HUES6 (cell line): ENCODE data around the gene SLC12A9.

Experiments used
- H3K27ac ChIP-seq: 2 replicates; pipeline ENCODE4 v1.7.0; 2013; ENCODE audit warnings: low read depth, mild to moderate bottlenecking, low read length, inconsistent platforms
- H3K27me3 ChIP-seq: 2 replicates; pipeline ENCODE4 v1.6.1; 2013; ENCODE audit warnings: low read length; ENCODE audit not compliant: control insufficient read depth, insufficient read depth
- H3K36me3 ChIP-seq: 2 replicates; pipeline ENCODE4 v1.6.1; 2013; ENCODE audit warnings: low read length; ENCODE audit not compliant: control insufficient read depth, insufficient read depth
- H3K4me1 ChIP-seq: 2 replicates; pipeline ENCODE4 v1.6.1; 2013; ENCODE audit warnings: low read length; ENCODE audit not compliant: control insufficient read depth, insufficient read depth
- H3K4me3 ChIP-seq: 2 replicates; pipeline ENCODE4 v1.5.1; 2013; ENCODE audit warnings: low read depth, low read length
- H3K9ac ChIP-seq: one replicate; pipeline ENCODE4 v1.6.1; 2013; ENCODE audit warnings: mild to moderate bottlenecking, low read length
- H3K9me3 ChIP-seq: 2 replicates; pipeline ENCODE4 v1.6.1; 2013; ENCODE audit warnings: low read depth, low read length; ENCODE audit not compliant: control insufficient read depth, insufficient read depth

Gene SLC12A9

DNA sequence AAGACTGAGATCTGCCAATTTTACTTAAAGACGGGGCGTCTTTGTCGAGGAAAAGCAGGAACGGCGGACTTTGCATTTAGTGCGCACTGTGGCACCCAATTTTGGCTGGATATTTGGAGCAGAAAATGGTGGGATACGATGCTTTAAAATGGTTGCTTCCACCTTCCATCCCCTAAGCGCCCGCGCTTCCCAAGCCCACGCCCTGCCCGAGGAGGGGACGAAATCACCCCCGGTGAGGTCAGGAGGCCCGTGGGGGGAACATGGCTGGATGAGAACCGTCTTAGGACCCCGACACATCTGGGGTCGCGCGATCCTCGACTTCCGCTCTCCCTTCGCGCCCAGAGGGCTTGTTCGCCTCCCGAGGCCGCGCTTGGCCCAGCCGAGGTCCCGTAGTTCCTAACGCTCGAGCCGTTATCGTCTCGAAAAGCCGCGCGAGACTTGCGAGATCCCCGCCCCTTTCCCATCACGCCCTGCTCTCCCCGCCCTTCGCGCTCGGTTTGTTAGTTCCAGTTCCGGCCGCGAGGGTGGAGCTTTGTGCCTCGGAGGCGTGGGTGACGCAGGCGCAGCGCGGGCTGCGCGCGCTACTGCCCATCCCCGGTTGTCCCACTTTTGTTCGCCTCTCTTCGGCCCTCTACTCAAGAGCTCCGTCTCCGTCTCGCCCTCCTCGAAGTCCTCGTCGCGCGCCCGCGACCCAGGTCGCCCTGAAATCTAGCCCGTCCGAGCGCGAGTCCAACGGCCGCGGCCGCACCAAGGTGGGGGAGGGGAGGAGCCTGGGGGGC, 22.3 kb downstream of the SLC12A9 start, which contains the start of gene SRRT:
Gene SRRT (plus strand): TSS at position 527 of the 779 bp plus-strand sequence. CDS start 488 bp downstream, outside the sequence.
- Histone ChIP-seq H3K4me3 (peak within 1 kb of the TSS; percentile 74), H3K27ac (peak within 1 kb of the TSS; percentile 93), H3K9me3 (no peaks in the 10 kb centered on the region), H3K9ac (peak within 1 kb of the TSS; percentile 94), H3K36me3 (peaks cover 78% of the 10 kb centered on the region), H3K27me3 (no peaks in the 10 kb centered on the region), H3K4me1 (0 out of 2 replicates have a peak, but pooled peaks cover 6% of the 10 kb centered on the region)

DNA sequence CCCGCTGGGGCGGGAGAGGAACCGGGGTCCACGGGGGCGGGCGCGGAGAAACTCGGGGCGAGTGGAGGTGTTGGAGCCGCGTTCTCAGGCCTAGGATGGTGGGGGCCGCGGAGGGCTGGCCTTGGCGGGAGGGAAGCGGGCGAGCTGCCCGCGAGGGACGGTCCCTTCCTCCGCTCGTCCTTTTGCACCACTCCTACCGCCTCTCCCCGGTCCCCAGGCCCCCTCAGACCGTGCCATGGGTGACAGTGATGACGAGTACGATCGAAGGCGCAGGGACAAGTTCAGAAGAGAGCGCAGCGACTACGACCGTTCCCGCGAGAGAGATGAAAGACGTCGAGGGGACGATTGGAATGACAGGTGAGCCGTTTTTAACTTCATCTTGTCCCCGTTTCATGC, 22.8 kb downstream of the SLC12A9 start:
- H3K36me3 ChIP-seq: peaks cover 76% of the 10 kb centered on the region
- H3K4me3 ChIP-seq: peak overlapping the region; percentile 74
- peak overlapping the region; percentile 93 for H3K27ac ChIP-seq
- no peaks in the 10 kb centered on the region for H3K9me3 ChIP-seq
- no peaks in the 10 kb centered on the region for H3K27me3 ChIP-seq
- H3K9ac ChIP-seq: peak overlapping the region; percentile 94
- H3K4me1 ChIP-seq: 0 out of 2 replicates have a peak, but pooled peaks cover 6% of the 10 kb centered on the region

- H3K27ac ChIP-seq: no peak overlapping the region
- H3K27me3 ChIP-seq: no peaks in the 10 kb centered on the region
- H3K4me3 ChIP-seq: no peak overlapping the region
- no peak overlapping the region for H3K9ac ChIP-seq
- H3K9me3 ChIP-seq: no peaks in the 10 kb centered on the region
- H3K4me1 ChIP-seq: 0 out of 2 replicates have a peak, but pooled peaks cover 6% of the 10 kb centered on the region
- H3K36me3 ChIP-seq: peaks cover 74% of the 10 kb centered on the region
Measured at GRCh38 chr7:100878013-100878412, 25.5 kb downstream of the SLC12A9 start.

GRCh38 chr7:100878685-100879084, 26.2 kb downstream of the SLC12A9 start:
- Histone ChIP-seq H3K4me3 (no peak overlapping the region), H3K36me3 (peaks cover 76% of the 10 kb centered on the region), H3K4me1 (0 out of 2 replicates have a peak, but pooled peaks cover 6% of the 10 kb centered on the region), H3K27me3 (no peaks in the 10 kb centered on the region), H3K9ac (no peak overlapping the region), H3K9me3 (no peaks in the 10 kb centered on the region), H3K27ac (no peak overlapping the region)

GRCh38 chr7:100879685-100880261, 27.3 kb downstream of the SLC12A9 start:
- 0 out of 2 replicates have a peak, but pooled peaks cover 6% of the 10 kb centered on the region for H3K4me1 ChIP-seq
- H3K9ac ChIP-seq: no peak overlapping the region
- no peak overlapping the region for H3K27ac ChIP-seq
- no peaks in the 10 kb centered on the region for H3K27me3 ChIP-seq
- no peak overlapping the region for H3K4me3 ChIP-seq
- H3K36me3 ChIP-seq: peaks cover 78% of the 10 kb centered on the region
- no peaks in the 10 kb centered on the region for H3K9me3 ChIP-seq

- Histone ChIP-seq H3K27me3 (no peaks in the 10 kb centered on the region), H3K9me3 (no peaks in the 10 kb centered on the region), H3K4me1 (0 out of 2 replicates have a peak, but pooled peaks cover 6% of the 10 kb centered on the region), H3K36me3 (peaks cover 87% of the 10 kb centered on the region), H3K9ac (no peak overlapping the region), H3K27ac (no peak overlapping the region), H3K4me3 (no peak overlapping the region)
Measured at GRCh38 chr7:100880645-100881044, 28.1 kb downstream of the SLC12A9 start.

GRCh38 chr7:100881136-100881535, 28.6 kb downstream of the SLC12A9 start:
- H3K36me3 ChIP-seq: peaks cover 92% of the 10 kb centered on the region
- H3K27ac ChIP-seq: no peak overlapping the region
- 0 out of 2 replicates have a peak, but pooled peaks cover 6% of the 10 kb centered on the region for H3K4me1 ChIP-seq

DNA sequence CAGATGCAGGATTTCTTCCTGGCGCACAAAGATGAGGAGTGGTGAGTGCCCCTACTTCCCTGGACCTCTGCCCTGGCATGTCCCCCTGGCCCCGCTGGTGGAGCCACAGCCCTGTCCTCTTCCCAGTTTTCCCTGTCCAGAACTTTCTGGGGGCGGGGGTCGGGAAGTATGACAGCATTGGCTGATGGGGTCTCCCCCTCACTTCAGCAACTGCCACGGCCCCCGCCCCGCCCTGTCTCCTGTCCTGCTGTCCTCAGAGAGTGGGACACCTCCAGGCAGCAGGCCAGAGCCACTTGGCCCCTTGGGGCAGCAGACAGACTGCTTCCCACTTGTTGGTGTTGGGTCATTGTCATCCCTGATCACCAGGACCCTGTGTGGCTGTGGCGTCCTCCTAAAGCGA, 29.7 kb downstream of the SLC12A9 start:
- no peaks in the 10 kb centered on the region for H3K27me3 ChIP-seq
- H3K4me1 ChIP-seq: peaks cover 4% of the 10 kb centered on the region
- no peak overlapping the region for H3K9ac ChIP-seq
- H3K27ac ChIP-seq: no peak overlapping the region
- H3K36me3 ChIP-seq: peaks cover 92% of the 10 kb centered on the region
- H3K4me3 ChIP-seq: no peak overlapping the region
- no peaks in the 10 kb centered on the region for H3K9me3 ChIP-seq

More at GRCh38 chr7:100881136-100881535, 28.6 kb downstream of the SLC12A9 start:
- Histone ChIP-seq H3K9me3 (no peaks in the 10 kb centered on the region), H3K4me3 (no peak overlapping the region), H3K27me3 (no peaks in the 10 kb centered on the region), H3K9ac (no peak overlapping the region)

DNA sequence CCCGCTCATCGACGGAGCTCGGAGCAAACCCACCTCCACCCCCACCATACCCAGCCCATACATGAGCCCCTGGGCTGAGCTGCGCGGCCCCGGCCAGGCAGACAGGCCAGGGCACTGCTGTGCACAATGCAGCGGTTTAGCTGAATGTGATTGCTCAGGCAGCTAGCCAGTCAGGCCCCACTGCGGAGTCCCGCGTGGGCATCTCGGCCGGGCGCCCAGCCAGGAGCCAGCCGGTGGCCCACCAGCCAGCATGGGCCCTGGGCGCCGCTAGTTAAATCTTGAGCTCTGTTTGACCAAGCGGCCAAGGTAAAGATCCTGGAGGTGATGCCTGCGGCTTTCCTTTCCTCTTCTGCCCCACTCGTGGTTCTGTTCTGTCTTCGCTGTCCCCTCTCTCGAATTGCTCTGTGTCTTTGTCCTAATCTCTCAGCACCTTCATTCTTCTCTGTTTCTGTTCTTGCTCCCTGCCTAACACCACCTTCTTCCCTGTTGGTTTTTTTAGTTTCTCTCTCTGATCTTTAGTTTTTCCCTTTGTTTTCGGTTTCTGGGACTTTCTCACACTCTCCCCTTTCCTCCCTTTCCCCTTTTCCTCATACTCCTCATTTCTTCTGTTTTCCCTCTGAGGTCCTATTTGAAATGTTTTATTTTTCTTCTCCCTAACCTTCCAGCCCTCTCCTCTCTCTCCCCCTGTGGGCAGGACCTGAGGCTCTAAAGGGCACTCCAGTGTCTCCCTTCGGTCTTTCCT, 30.4 kb downstream of the SLC12A9 start:
- peaks cover 94% of the 10 kb centered on the region for H3K36me3 ChIP-seq
- H3K9me3 ChIP-seq: no peaks in the 10 kb centered on the region
- no peak overlapping the region for H3K9ac ChIP-seq
- no peaks in the 10 kb centered on the region for H3K27me3 ChIP-seq
- no peak overlapping the region for H3K27ac ChIP-seq
- peaks cover 11% of the 10 kb centered on the region for H3K4me1 ChIP-seq
- H3K4me3 ChIP-seq: no peak overlapping the region

DNA sequence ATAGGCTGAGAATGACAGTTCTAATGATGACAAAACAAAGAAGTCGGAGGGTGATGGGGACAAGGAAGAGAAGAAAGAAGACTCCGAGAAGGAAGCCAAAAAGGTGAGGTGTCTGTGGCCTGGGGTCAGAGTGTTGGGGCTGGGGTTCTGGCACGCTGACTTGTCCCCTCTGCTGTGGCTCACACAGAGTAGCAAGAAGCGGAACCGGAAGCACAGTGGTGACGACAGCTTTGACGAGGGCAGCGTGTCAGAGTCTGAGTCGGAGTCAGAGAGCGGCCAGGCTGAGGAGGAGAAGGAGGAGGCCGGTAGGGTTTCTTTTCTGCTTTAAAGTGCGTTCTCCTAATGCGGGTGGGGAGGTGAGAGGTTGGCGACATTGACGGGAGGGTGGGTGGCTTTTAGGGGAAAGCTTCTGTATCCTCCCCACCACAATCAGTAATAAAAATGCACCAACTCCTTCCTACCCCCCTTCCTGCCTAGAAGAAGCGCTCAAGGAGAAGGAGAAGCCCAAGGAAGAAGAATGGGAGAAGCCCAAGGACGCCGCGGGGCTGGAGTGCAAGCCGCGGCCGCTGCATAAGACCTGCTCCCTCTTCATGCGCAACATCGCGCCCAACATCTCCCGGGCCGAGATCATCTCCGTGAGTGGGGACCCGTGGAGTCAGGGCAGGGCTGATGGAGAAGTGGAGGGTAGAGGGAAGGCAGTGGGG, 32.4 kb downstream of the SLC12A9 start:
- Histone ChIP-seq H3K4me1 (peaks cover 19% of the 10 kb centered on the region), H3K9ac (no peak overlapping the region), H3K9me3 (no peaks in the 10 kb centered on the region), H3K4me3 (no peak overlapping the region), H3K36me3 (peaks cover 83% of the 10 kb centered on the region), H3K27ac (no peak overlapping the region), H3K27me3 (no peaks in the 10 kb centered on the region)
